SU-DHL-6 (cell line): ENCODE results near the gene RUNX2.

Source experiments
- EZH2phosphoT487 ChIP-seq: fragments of 200-600 bp; sonication (generic), shearing (Covaris generic); conservative IDR thresholded peaks from 2 replicates; pipeline ENCODE4 v1.6.1; 2018; ENCODE audit warnings: mild to moderate bottlenecking, antibody characterized with exemption, low read length, moderate library complexity, mixed read lengths
- TF ChIP-seq, protein P1 (sequence below): fragments of 200-600 bp; sonication (generic); IDR thresholded peaks from one replicate; pipeline ENCODE4 v1.5.1; 2017; ENCODE audit warnings: antibody characterized with exemption, mild to moderate bottlenecking, low read length, moderate library complexity; ENCODE audit not compliant: insufficient read depth, poor library complexity, severe bottlenecking

GRCh38 chr6:45635284-45635867 is 307.2 kb downstream of the RUNX2 start:
- TF ChIP-seq, protein P1, sequence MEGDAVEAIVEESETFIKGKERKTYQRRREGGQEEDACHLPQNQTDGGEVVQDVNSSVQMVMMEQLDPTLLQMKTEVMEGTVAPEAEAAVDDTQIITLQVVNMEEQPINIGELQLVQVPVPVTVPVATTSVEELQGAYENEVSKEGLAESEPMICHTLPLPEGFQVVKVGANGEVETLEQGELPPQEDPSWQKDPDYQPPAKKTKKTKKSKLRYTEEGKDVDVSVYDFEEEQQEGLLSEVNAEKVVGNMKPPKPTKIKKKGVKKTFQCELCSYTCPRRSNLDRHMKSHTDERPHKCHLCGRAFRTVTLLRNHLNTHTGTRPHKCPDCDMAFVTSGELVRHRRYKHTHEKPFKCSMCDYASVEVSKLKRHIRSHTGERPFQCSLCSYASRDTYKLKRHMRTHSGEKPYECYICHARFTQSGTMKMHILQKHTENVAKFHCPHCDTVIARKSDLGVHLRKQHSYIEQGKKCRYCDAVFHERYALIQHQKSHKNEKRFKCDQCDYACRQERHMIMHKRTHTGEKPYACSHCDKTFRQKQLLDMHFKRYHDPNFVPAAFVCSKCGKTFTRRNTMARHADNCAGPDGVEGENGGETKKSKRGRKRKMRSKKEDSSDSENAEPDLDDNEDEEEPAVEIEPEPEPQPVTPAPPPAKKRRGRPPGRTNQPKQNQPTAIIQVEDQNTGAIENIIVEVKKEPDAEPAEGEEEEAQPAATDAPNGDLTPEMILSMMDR, result no peak
- no peak for TF ChIP-seq EZH2phosphoT487
